HG03196 (cell line): Measurements from ENCODE around the gene SELENOI.

Experiments used
- ATAC-seq: cut with Tn5 transposase; IDR thresholded peaks from one replicate; pipeline ENCODE4 v1.9.1; 2021; ENCODE audit not compliant: unreplicated experiment

Gene SELENOI

GRCh38 chr2:26444236-26444635 lies 98.3 kb downstream of the SELENOI start:
- ATAC-seq, result no peak
